Measurements from ENCODE around the gene PLEKHA7.

DNA sequence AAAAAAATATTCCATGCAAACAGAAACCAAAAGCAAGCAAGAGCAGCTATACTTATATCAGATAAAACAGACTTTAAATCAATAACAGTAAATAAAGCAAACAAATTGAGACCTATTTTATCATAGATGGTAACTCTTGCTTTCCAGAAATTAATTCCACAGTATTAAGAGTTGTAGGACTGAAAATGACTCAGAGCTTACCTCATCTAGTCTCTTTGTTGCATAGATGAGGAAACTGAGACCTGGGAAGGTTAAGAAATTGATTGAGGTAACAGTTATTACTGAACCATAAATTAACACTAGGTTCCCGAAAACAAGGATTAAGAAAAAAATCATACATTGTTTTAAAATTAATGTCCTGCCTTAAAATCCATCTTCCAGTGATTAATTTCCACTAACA lies 123.8 kb downstream of the PLEKHA7 start:
- TF ChIP-seq EP300 (IDR thresholded peaks at IDR 0.05; ENCODE audit: borderline replicate concordance in 1 of 2, low read depth in 1 of 2, low read length in 1 of 2) (no peak), GABPA (IDR thresholded peaks at IDR 0.05; ENCODE audit: low read depth) (no peak)
